ENCODE data around the gene RGS10.

Gene RGS10

DNA sequence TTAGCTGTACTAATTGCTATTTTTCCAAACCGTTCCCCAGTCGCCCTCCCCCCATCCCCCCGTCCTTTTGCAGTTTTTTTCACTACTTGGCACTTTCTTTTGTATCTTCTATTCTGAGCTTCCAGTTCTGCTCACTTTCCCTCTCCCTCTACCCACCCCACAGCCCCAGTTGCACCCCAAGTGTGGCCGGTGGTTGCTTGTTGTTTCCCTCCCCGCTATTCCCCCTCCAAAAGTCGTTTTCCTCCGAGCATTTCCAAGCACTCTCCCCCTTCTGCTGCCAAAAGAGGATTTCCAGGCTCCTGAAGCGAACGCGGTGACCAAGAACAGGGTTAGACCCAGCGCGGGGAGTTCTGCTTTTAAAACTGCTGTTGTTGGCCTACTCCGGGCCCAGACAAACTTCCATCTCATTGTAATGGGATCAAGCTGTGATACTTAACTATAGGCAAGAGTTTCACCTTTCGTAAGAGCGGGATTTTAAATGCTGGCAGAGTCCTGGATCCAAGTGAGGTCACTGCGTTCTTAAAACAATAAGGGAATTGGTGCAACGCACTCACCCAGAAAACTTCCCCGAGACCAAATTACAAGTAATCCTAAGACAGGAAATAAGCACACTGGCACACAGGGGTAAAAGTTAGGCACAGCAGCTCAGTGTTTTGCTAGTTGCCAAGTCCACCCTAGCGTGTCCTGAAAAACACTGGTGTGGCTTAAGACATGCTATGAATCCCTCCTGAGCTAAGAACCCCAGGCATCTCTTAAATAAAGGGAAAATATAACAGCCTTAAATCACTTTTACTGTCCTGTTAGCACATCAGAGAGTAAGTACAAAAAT lies 1.5 kb upstream of the RGS10 start (continued):
- TF ChIP-seq, protein P1, sequence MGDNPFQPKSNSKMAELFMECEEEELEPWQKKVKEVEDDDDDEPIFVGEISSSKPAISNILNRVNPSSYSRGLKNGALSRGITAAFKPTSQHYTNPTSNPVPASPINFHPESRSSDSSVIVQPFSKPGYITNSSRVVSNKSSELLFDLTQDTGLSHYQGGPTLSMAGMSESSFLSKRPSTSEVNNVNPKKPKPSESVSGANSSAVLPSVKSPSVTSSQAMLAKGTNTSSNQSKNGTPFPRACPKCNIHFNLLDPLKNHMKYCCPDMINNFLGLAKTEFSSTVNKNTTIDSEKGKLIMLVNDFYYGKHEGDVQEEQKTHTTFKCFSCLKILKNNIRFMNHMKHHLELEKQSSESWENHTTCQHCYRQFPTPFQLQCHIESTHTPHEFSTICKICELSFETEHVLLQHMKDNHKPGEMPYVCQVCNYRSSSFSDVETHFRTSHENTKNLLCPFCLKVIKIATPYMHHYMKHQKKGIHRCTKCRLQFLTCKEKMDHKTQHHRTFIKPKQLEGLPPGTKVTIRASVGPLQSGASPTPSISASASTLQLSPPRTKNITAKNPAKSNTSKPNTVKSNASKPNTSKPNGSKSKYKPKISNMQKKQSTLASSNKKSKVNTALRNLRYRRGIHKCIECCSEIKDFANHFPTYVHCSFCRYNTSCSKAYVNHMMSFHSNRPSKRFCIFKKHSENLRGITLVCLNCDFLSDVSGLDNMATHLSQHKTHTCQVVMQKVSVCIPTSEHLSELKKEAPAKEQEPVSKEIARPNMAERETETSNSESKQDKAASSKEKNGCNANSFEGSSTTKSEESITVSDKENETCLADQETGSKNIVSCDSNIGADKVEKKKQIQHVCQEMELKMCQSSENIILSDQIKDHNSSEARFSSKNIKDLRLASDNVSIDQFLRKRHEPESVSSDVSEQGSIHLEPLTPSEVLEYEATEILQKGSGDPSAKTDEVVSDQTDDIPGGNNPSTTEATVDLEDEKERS (tag by site-specific recombination; IDR thresholded peaks at IDR 0.05) = no peak
- TF ChIP-seq, protein P2, sequence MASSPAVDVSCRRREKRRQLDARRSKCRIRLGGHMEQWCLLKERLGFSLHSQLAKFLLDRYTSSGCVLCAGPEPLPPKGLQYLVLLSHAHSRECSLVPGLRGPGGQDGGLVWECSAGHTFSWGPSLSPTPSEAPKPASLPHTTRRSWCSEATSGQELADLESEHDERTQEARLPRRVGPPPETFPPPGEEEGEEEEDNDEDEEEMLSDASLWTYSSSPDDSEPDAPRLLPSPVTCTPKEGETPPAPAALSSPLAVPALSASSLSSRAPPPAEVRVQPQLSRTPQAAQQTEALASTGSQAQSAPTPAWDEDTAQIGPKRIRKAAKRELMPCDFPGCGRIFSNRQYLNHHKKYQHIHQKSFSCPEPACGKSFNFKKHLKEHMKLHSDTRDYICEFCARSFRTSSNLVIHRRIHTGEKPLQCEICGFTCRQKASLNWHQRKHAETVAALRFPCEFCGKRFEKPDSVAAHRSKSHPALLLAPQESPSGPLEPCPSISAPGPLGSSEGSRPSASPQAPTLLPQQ (tag by site-specific recombination; IDR thresholded peaks at IDR 0.05) = 0 out of 2 replicates have a peak, but pooled peaks have one; percentile 38
- TF ChIP-seq ZSCAN16 (tag by site-specific recombination; IDR thresholded peaks at IDR 0.05) (no peak), ZNF335 (tag by site-specific recombination; conservative IDR thresholded peaks at IDR 0.05) (peak; percentile 9; the same call in 1 of the 2 replicates), KLF10 (tag by site-specific recombination; IDR thresholded peaks at IDR 0.05) (peak; percentile 63), ZBTB8A (tag by site-specific recombination; IDR thresholded peaks at IDR 0.05) (peak; percentile 58), ZNF433 (tag by site-specific recombination; IDR thresholded peaks at IDR 0.05; ENCODE audit: low read depth) (no peak), ZNF596 (tag by site-specific recombination; IDR thresholded peaks at IDR 0.05) (peak; percentile 53; the same call in 1 of the 2 replicates), ZNF501 (tag by site-specific recombination; IDR thresholded peaks at IDR 0.05) (peak; percentile 29; the same call in 1 of the 2 replicates), ZEB2 (tag by site-specific recombination; IDR thresholded peaks at IDR 0.05) (peak; percentile 57; the same call in 1 of the 2 replicates), SCRT2 (tag by site-specific recombination; IDR thresholded peaks at IDR 0.05) (no peak), ZNF701 (tag by site-specific recombination; IDR thresholded peaks at IDR 0.05) (no peak), ZBTB26 (tag by site-specific recombination; optimal IDR thresholded peaks at IDR 0.05) (no peak), ZNF660 (tag by site-specific recombination; IDR thresholded peaks at IDR 0.05) (peak; percentile 70; the same call in 1 of the 2 replicates), PATZ1 (tag by site-specific recombination; IDR thresholded peaks at IDR 0.05) (peak; percentile 67), ZXDB (tag by site-specific recombination; IDR thresholded peaks at IDR 0.05) (peak; percentile 47; the same call in 1 of the 2 replicates), ZNF354C (tag by site-specific recombination; IDR thresholded peaks at IDR 0.05; ENCODE audit: borderline replicate concordance, low read depth) (no peak), SP7 (tag by site-specific recombination; IDR thresholded peaks at IDR 0.05) (peak; percentile 95), PRDM2 (tag by site-specific recombination; IDR thresholded peaks at IDR 0.05; ENCODE audit: borderline replicate concordance) (no peak), ZNF792 (tag by site-specific recombination; IDR thresholded peaks at IDR 0.05) (no peak)
- TF ChIP-seq, protein P3, sequence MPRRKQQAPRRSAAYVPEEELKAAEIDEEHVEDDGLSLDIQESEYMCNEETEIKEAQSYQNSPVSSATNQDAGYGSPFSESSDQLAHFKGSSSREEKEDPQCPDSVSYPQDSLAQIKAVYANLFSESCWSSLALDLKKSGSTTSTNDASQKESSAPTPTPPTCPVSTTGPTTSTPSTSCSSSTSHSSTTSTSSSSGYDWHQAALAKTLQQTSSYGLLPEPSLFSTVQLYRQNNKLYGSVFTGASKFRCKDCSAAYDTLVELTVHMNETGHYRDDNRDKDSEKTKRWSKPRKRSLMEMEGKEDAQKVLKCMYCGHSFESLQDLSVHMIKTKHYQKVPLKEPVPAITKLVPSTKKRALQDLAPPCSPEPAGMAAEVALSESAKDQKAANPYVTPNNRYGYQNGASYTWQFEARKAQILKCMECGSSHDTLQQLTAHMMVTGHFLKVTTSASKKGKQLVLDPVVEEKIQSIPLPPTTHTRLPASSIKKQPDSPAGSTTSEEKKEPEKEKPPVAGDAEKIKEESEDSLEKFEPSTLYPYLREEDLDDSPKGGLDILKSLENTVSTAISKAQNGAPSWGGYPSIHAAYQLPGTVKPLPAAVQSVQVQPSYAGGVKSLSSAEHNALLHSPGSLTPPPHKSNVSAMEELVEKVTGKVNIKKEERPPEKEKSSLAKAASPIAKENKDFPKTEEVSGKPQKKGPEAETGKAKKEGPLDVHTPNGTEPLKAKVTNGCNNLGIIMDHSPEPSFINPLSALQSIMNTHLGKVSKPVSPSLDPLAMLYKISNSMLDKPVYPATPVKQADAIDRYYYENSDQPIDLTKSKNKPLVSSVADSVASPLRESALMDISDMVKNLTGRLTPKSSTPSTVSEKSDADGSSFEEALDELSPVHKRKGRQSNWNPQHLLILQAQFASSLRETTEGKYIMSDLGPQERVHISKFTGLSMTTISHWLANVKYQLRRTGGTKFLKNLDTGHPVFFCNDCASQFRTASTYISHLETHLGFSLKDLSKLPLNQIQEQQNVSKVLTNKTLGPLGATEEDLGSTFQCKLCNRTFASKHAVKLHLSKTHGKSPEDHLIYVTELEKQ (tag by site-specific recombination; IDR thresholded peaks at IDR 0.05; ENCODE audit: borderline replicate concordance) = no peak

Measured in HEK293 (cell line).